ENCODE measurements around the gene ATAD2B. TPM values are rescaled to one million over a fixed set of nuclear protein-coding genes. Genes with fewer than 3 reads are reported as not detected.
A peak's percentile ranks its signal among the peaks of the same experiment; 100 is the strongest.

Gene ATAD2B
- total RNA-seq, 1 donor from 2014 or later, result 24.3 TPM

DNA sequence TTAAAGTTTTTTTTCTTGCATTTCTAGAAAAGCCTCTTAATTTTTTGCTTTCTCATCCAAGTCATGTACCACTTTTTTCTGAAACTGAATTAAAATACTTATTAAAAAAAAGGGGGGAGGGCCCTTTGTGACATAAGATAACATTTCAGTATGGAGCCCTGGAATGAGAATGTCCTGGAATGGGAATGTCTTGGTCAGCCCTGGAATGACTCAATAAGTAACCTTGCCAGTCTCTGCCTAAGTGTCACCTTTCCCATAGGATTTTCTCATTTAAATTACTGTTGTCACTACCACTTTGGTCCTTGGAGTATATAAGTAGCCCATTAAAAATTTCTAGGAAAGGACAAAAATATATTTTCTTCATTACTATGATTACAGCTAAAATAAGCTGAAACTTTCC, 18.1 kb upstream of the ATAD2B start:
- DNase-seq, result no peak
- TF ChIP-seq, protein P1, sequence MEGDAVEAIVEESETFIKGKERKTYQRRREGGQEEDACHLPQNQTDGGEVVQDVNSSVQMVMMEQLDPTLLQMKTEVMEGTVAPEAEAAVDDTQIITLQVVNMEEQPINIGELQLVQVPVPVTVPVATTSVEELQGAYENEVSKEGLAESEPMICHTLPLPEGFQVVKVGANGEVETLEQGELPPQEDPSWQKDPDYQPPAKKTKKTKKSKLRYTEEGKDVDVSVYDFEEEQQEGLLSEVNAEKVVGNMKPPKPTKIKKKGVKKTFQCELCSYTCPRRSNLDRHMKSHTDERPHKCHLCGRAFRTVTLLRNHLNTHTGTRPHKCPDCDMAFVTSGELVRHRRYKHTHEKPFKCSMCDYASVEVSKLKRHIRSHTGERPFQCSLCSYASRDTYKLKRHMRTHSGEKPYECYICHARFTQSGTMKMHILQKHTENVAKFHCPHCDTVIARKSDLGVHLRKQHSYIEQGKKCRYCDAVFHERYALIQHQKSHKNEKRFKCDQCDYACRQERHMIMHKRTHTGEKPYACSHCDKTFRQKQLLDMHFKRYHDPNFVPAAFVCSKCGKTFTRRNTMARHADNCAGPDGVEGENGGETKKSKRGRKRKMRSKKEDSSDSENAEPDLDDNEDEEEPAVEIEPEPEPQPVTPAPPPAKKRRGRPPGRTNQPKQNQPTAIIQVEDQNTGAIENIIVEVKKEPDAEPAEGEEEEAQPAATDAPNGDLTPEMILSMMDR (IDR thresholded peaks at IDR 0.05), result no peak
- H3K9me3 ChIP-seq, result no peaks in the 10 kb centered on the region
- no peak overlapping the region for H3K4me3 ChIP-seq
- no peak overlapping the region for H3K27ac ChIP-seq
- peaks cover 9% of the 10 kb centered on the region for H3K4me1 ChIP-seq
- no peaks in the 10 kb centered on the region for H3K27me3 ChIP-seq (ENCODE audit: low read depth)
- H3K36me3 ChIP-seq, result no peaks in the 10 kb centered on the region
- intact Hi-C loops (cut with DNase I), result no loop called here
- ATAC-seq, result no peak

DNA sequence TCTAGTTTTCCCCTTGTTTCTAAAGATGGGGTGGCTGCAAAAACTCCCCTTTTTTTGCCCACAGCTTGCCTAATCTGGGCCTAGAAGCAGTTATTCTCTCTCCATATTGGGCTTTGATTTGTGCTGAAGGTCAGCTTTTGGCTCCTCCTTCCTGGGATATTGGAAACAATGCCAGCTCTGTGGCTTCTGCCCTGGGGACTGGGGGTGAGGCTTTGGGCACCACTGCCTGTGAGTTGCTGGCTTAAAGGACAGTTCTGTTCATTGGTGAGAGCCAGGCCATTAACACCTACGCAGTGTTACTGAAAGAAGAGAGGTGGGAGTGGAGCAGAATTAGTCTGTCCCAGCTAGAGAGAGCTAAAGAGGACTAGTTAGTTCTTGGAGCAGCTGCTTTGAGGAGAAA, 17.6 kb upstream of the ATAD2B start:
- Histone ChIP-seq H3K4me1 (peaks cover 11% of the 10 kb centered on the region), H3K27ac (no peak overlapping the region), H3K27me3 (ENCODE audit: low read depth) (no peaks in the 10 kb centered on the region), H3K4me3 (no peak overlapping the region), H3K36me3 (no peaks in the 10 kb centered on the region), H3K9me3 (no peaks in the 10 kb centered on the region)
- ATAC-seq (no peak), DNase-seq (no peak)
- intact Hi-C loops (cut with DNase I), result no loop called here
- TF ChIP-seq, protein P1 (IDR thresholded peaks at IDR 0.05), result no peak

DNA sequence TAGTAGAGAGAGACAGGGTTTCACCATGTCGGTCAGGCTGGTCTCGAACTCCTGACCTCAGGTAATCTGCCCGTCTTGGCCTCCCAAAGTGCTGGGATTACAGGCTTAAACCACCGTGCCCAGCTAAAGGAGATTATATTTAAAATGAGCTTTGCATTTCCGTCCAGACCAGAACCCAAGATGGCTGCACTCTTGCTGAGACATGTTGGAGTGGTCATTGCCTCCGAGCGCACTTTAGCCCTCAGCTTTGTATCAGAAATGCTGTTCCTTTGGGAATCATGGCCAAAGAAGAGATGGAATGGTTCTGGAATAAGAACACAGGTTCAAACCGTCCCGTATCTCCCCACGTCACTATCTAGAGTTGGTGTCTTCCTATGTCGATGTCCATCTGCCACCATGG, 16.7 kb upstream of the ATAD2B start:
- ATAC-seq (no peak), DNase-seq (no peak)
- no peak overlapping the region for H3K27ac ChIP-seq
- H3K4me3 ChIP-seq, result no peak overlapping the region
- intact Hi-C loops (cut with DNase I), result no loop called here
- H3K9me3 ChIP-seq, result no peaks in the 10 kb centered on the region
- H3K4me1 ChIP-seq, result peaks cover 18% of the 10 kb centered on the region
- TF ChIP-seq, protein P1 (IDR thresholded peaks at IDR 0.05), result no peak
- no peaks in the 10 kb centered on the region for H3K36me3 ChIP-seq
- no peaks in the 10 kb centered on the region for H3K27me3 ChIP-seq (ENCODE audit: low read depth)

DNA sequence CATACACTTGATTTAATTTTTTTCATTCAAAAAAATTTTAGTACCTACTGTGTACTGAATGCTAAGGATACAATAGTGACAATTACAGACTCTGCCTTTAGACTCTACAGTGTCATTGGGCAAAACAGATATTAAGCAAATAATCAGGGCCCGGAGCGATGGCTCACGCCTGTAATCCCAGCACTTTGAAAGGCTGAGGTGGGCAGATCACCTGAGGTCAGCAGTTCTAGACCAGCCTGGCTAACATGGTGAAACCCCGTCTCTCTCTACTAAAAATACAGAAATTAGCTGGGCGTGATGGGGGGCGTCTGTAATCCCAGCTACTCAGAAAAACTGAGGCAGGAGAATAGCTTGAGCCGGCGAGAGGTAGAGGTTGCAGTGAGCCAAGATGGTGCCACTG, 14.7 kb upstream of the ATAD2B start:
- Histone ChIP-seq H3K4me3 (peak overlapping the region; percentile 69), H3K27ac (peak overlapping the region; percentile 92), H3K9me3 (no peaks in the 10 kb centered on the region), H3K36me3 (no peaks in the 10 kb centered on the region), H3K4me1 (peaks cover 18% of the 10 kb centered on the region), H3K27me3 (ENCODE audit: low read depth) (no peaks in the 10 kb centered on the region)
- TF ChIP-seq, protein P1 (IDR thresholded peaks at IDR 0.05), result no peak
- DNase-seq, result no peak
- no peak for ATAC-seq
- intact Hi-C loops (cut with DNase I), result no loop called here

DNA sequence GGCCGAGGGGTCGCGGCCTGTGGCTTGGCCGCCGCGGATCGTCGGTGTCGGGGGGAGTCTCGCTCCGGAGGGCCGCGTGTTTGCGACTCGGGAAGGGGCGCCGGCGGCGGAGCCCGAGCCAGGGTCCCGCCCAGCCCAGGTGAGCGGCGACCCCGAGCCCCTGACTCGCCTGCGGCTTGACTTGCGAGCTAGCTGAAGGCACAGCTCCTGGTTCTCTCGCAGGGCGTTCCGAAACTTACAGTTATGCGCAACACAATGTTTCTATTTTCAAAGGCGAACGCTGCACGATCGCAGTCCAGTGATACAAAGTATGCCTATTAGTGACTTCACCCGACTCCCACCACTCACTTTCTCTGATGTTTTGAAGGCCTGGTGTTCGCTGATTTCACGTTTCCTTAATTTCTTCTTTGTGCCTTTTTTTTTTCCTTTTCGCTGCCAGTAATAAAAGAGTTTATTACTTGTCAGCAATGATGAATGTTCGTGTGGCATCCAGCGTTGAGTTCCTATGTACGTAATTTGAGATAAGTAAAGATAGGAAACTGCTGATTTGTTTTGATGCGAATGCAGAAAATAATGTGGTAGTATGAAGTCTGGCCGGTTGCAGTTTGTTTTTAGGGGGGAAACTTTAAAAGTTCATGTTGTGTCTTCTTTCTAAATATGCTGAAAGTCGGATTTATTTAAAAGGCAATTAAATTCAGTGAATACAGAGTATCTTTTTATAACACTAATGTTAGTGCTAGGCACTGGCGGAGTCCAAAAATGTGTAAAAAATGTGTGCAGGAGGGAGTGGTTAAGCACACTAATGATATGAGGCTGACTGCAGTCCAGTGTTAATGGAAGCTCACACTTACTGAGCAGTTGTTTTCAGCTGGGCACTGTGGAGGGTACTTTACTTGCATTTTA, 14.0 kb upstream of the ATAD2B start:
- Histone ChIP-seq H3K36me3 (no peaks in the 10 kb centered on the region), H3K9me3 (no peaks in the 10 kb centered on the region), H3K4me3 (peak overlapping the region; percentile 69), H3K27ac (peak overlapping the region; percentile 92), H3K27me3 (ENCODE audit: low read depth) (no peaks in the 10 kb centered on the region), H3K4me1 (peaks cover 18% of the 10 kb centered on the region)
- DNase-seq (no peak), ATAC-seq (peak; percentile 50 to 58)
- intact Hi-C loops (cut with DNase I), result no loop called here
- TF ChIP-seq, protein P1 (IDR thresholded peaks at IDR 0.05), result no peak
